HCT116 (cell line): ENCODE data around the gene PIBF1. TPM values are rescaled to one million over a fixed set of nuclear protein-coding genes. Genes with fewer than 3 reads are reported as not detected.

ENCODE experiments used
- ATAC-seq: fragments of 200-7000 bp; cut with Tn5 transposase; 2 replicates; pipeline ENCODE4 v1.9.1; 2020; ENCODE audit warnings: mild to moderate bottlenecking, moderate library complexity
- BruUV-seq: library from RNA; stranded (reverse); fragments of 400-500 nt; replicated peaks from 2 replicates; lab custom pipeline; 2021; lab: Mats Ljungman, UMichigan
- CTCF ChIA-PET: fragments of 300-600 bp; sonication (Branson Sonifier 250); formaldehyde crosslinking; loops from one replicate; lab custom pipeline; 2021; ENCODE audit warnings: antibody characterized with exemption; lab: Charles Lee
- POLR2A ChIA-PET: fragments of 300-600, 350-600 bp; sonication (Branson Sonifier 250); formaldehyde crosslinking; loops from one replicate; lab custom pipeline; 2021; ENCODE audit warnings: antibody characterized with exemption; lab: Charles Lee
- RAD21 ChIA-PET, 2 experiments: fragments of 300-600 bp; sonication (Branson Sonifier 250); formaldehyde crosslinking; loops; one replicate each; lab custom pipeline; 2023; ENCODE audit warnings: low total read pairs in 2 of 2; ENCODE audit not compliant: uncharacterized antibody in 2 of 2, unreplicated experiment in 2 of 2, low non-redundant PET in 1 of 2; lab: Charles Lee
- DNase-seq: peaks from one replicate; pipeline ENCODE4 v3.0.0-alpha.2; 2010; ENCODE audit warnings: low read depth, low spot score
- H2AFZ ChIP-seq: fragments of 200-600 bp; shearing (Covaris generic), sonication (generic); 2 replicates; pipeline ENCODE4 v1.6.1; 2017; ENCODE audit warnings: low read depth, mixed run types, mixed read lengths, antibody characterized with exemption, low read length; ENCODE audit not compliant: poor library complexity, severe bottlenecking
- H3K27ac ChIP-seq: 2 replicates; pipeline ENCODE4 v1.5.1; 2012; ENCODE audit warnings: low read depth, low read length
- H3K27me3 ChIP-seq: fragments of 200-600 bp; sonication (generic); 2 replicates; pipeline ENCODE4 v1.6.1; 2016; ENCODE audit warnings: mixed run types, low read length, mixed read lengths; ENCODE audit not compliant: insufficient read depth
- H3K36me3 ChIP-seq, 2 experiments: fragments of 200-500 bp in 1 of 2; fragments of 200-600 bp in 1 of 2; sonication (Bioruptor generic) in 1 of 2; sonication (generic) in 1 of 2; 2 replicates each; pipeline versions ENCODE4 v1.5.1 to v1.6.1; 2014 to 2016; ENCODE audit warnings: low read length in 2 of 2, inconsistent platforms in 1 of 2, mixed read lengths in 1 of 2, mixed run types in 1 of 2; ENCODE audit not compliant: insufficient read depth in 2 of 2, control insufficient read depth in 1 of 2
- H3K4me1 ChIP-seq, 2 experiments: fragments of 200-600 bp in 1 of 2; sonication (generic) in 1 of 2; 2 replicates each; pipeline versions ENCODE4 v1.5.1 to v1.6.1; 2012 to 2017; ENCODE audit warnings: low read length in 2 of 2, inconsistent platforms in 1 of 2, mild to moderate bottlenecking in 1 of 2, mixed read lengths in 1 of 2, mixed run types in 1 of 2, moderate library complexity in 1 of 2; ENCODE audit not compliant: insufficient read depth in 2 of 2, control insufficient read depth in 1 of 2
- H3K4me2 ChIP-seq: fragments of 200-600 bp; sonication (generic); 2 replicates; pipeline ENCODE4 v1.6.1; 2017; ENCODE audit warnings: mixed run types, low read length, mixed read lengths
- H3K4me3 ChIP-seq, 2 experiments: fragments of 200-600 bp in 1 of 2; sonication (generic) in 1 of 2; replicated peaks in 1 of 2; 2 replicates each; pipeline ENCODE4 v1.5.1; 2011 to 2016; ENCODE audit warnings: low read length in 2 of 2, control low read depth in 1 of 2, low read depth in 1 of 2, mild to moderate bottlenecking in 1 of 2, mixed read lengths in 1 of 2, mixed run types in 1 of 2
- H3K79me2 ChIP-seq: fragments of 200-600 bp; sonication (generic); 2 replicates; pipeline ENCODE4 v1.6.1; 2017; ENCODE audit warnings: mild to moderate bottlenecking, mixed run types, low read length, moderate library complexity, mixed read lengths; ENCODE audit not compliant: insufficient read depth
- H3K9ac ChIP-seq: fragments of 200-600 bp; sonication (generic); 2 replicates; pipeline ENCODE4 v1.6.1; 2016; ENCODE audit warnings: low read length, mixed read lengths
- H3K9me2 ChIP-seq: fragments of 200-600 bp; sonication (generic), shearing (Covaris generic); 2 replicates; pipeline ENCODE4 v1.6.1; 2017; ENCODE audit warnings: mixed run types, mild to moderate bottlenecking, moderate library complexity; ENCODE audit not compliant: insufficient read depth
- H3K9me3 ChIP-seq, 2 experiments: fragments of 200-500 bp in 1 of 2; fragments of 200-600 bp in 1 of 2; sonication (Bioruptor generic) in 1 of 2; sonication (generic) in 1 of 2; 2 replicates each; pipeline ENCODE4 v1.6.1; 2014 to 2017; ENCODE audit warnings: low read length in 2 of 2, mixed read lengths in 2 of 2, inconsistent platforms in 1 of 2, low read depth in 1 of 2, mild to moderate bottlenecking in 1 of 2, mixed run types in 1 of 2, moderate library complexity in 1 of 2; ENCODE audit not compliant: control insufficient read depth in 1 of 2, insufficient read depth in 1 of 2
- H4K20me1 ChIP-seq: fragments of 200-600 bp; sonication (generic), shearing (Covaris generic); 2 replicates; pipeline ENCODE4 v1.6.1; 2017; ENCODE audit warnings: mixed run types, mild to moderate bottlenecking, moderate library complexity; ENCODE audit not compliant: insufficient read depth
- ELF1 ChIP-seq: IDR thresholded peaks from 2 replicates; pipeline ENCODE4 v1.6.1; 2012; ENCODE audit warnings: low read depth, borderline replicate concordance
- EZH2 ChIP-seq: fragments of 200-600 bp; sonication (generic); IDR thresholded peaks from 2 replicates; pipeline ENCODE4 v1.6.1; 2017; ENCODE audit warnings: antibody characterized with exemption, mixed run types
- EZH2phosphoT487 ChIP-seq: fragments of 200-600 bp; IDR thresholded peaks from 2 replicates; pipeline ENCODE4 v1.6.1; 2018; ENCODE audit warnings: antibody characterized with exemption, borderline replicate concordance
- SP1 ChIP-seq: IDR thresholded peaks from 2 replicates; pipeline ENCODE4 v1.6.1; 2012; ENCODE audit warnings: low read depth
- SRF ChIP-seq: IDR thresholded peaks from 2 replicates; pipeline ENCODE4 v1.6.1; 2012; ENCODE audit warnings: low read depth
- TCF7L2 ChIP-seq: IDR thresholded peaks from 2 replicates; pipeline ENCODE4 v1.7.0; 2011; ENCODE audit warnings: borderline replicate concordance, inconsistent platforms; ENCODE audit not compliant: insufficient read depth, insufficient read length; ENCODE audit errors: extremely low read depth
- ZNF274 ChIP-seq: fragments of 200-500 bp; sonication (Bioruptor generic); IDR thresholded peaks from 2 replicates; pipeline ENCODE4 v1.6.1; 2014; ENCODE audit warnings: mild to moderate bottlenecking, low read depth, low read length, inconsistent platforms
- intact Hi-C: fragments of 100-400 bp; cut with micrococcal nuclease; formaldehyde crosslinking; loops from 2 replicates; pipeline ENCODE4 v1.10.0; 2022
- total RNA-seq: library from RNA; stranded (reverse); gene quantifications from one replicate; pipeline ENCODE4 v1.2.1, GENCODE V29; 2021; ENCODE audit not compliant: unreplicated experiment
- TF ChIP-seq, protein P1 (sequence below): IDR thresholded peaks from 2 replicates; pipeline ENCODE4 v1.6.1; 2012
- TF ChIP-seq, protein P2 (sequence below): IDR thresholded peaks from 2 replicates; pipeline ENCODE4 v1.6.1; 2011; ENCODE audit warnings: mild to moderate bottlenecking, low read length, moderate library complexity; ENCODE audit not compliant: insufficient replicate concordance; ENCODE audit errors: extremely low read depth

Gene PIBF1
- total RNA-seq, 1 experiment from 2014 or later, result 21.1 TPM

DNA sequence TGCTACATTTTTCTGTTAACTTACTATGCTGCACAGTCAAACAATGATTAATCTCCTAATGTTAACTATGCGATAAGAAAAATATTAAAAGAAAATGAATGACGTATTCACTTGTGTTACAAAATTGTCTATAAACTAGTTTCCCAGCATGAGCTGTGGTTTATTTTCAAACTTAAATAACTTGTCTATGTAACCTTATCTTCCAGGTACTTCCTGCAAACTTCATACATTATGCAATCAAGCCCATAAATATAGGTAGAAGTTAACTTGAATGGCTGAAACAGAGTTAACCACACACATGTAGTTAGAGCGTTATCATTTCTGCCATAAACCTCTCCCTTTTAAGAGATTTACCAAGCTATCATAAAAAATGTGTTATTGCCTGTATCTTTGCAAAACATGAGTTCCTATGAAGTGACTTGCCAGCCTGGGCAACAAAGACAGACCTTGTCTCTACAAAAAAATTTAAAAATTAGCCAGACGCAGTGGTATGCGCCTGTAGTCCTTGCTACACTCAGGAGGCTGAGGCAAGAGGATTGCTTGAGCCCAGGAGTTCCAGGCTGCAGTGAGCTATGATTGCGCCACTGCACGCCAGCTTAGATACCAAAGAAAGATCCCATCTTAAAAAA lies 259.1 kb downstream of the PIBF1 start:
- Histone ChIP-seq H3K36me3 (no peaks in the 10 kb centered on the region), H3K4me2 (no peak overlapping the region), H3K27me3 (no peaks in the 10 kb centered on the region), H3K79me2 (no peaks in the 10 kb centered on the region), H3K9ac (no peak overlapping the region), H3K9me2 (no peaks in the 10 kb centered on the region), H4K20me1 (no peaks in the 10 kb centered on the region)
- ChIA-PET CTCF (no interaction called here), POLR2A (no interaction called here), RAD21 (no interaction called here)
- BruUV-seq, result no TSS peak
- DNase-seq, result no peak
- TF ChIP-seq ELF1 (no peak), EZH2 (no peak), SRF (no peak), SP1 (no peak), EZH2phosphoT487 (no peak), TCF7L2 (no peak), ZNF274 (no peak)
- TF ChIP-seq, protein P1, sequence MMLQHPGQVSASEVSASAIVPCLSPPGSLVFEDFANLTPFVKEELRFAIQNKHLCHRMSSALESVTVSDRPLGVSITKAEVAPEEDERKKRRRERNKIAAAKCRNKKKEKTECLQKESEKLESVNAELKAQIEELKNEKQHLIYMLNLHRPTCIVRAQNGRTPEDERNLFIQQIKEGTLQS, result no peak
- TF ChIP-seq, protein P2, sequence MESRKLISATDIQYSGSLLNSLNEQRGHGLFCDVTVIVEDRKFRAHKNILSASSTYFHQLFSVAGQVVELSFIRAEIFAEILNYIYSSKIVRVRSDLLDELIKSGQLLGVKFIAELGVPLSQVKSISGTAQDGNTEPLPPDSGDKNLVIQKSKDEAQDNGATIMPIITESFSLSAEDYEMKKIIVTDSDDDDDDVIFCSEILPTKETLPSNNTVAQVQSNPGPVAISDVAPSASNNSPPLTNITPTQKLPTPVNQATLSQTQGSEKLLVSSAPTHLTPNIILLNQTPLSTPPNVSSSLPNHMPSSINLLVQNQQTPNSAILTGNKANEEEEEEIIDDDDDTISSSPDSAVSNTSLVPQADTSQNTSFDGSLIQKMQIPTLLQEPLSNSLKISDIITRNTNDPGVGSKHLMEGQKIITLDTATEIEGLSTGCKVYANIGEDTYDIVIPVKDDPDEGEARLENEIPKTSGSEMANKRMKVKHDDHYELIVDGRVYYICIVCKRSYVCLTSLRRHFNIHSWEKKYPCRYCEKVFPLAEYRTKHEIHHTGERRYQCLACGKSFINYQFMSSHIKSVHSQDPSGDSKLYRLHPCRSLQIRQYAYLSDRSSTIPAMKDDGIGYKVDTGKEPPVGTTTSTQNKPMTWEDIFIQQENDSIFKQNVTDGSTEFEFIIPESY, result no peak
- TF ChIP-seq, all 23 proteins: peak for 0
- H3K4me3 ChIP-seq, result no peak overlapping the region
- H3K27ac ChIP-seq, result no peak overlapping the region
- no peak for ATAC-seq
- no peak overlapping the region for H2AFZ ChIP-seq
- H3K9me3 ChIP-seq, result no peaks in the 10 kb centered on the region
- intact Hi-C loops, result no loop called here
- H3K4me1 ChIP-seq, result no peaks in the 10 kb centered on the region
